ENCODE data around the gene SYNGR1.

The SYNGR1 gene

GRCh38 chr22:39431216-39431801 lies 81.5 kb downstream of the SYNGR1 start:
- H3K4me1 ChIP-seq (ENCODE audit: control insufficient read depth, insufficient read depth, low read length) = peaks cover 21% of the 10 kb centered on the region
- H3K27ac ChIP-seq (ENCODE audit: low read length) = peak overlapping the region; percentile 66
- no peaks in the 10 kb centered on the region for H3K9me3 ChIP-seq (ENCODE audit: control insufficient read depth in 2 of 2, low read length in 2 of 2)
- H3K36me3 ChIP-seq (ENCODE audit: control insufficient read depth in 2 of 2, insufficient read depth in 2 of 2, low read length in 2 of 2) = peaks cover 39 to 44% of the 10 kb centered on the region in 2 donors
- no peak overlapping the region for H3K4me3 ChIP-seq (ENCODE audit: low read length in 2 of 2)
- no peaks in the 10 kb centered on the region for H3K27me3 ChIP-seq (ENCODE audit: control insufficient read depth in 1 of 2, insufficient read depth in 2 of 2, low read length in 2 of 2)
- peak overlapping the region; percentile 38 to 42 for H3K9ac ChIP-seq (ENCODE audit: low read length in 2 of 2)

DNA sequence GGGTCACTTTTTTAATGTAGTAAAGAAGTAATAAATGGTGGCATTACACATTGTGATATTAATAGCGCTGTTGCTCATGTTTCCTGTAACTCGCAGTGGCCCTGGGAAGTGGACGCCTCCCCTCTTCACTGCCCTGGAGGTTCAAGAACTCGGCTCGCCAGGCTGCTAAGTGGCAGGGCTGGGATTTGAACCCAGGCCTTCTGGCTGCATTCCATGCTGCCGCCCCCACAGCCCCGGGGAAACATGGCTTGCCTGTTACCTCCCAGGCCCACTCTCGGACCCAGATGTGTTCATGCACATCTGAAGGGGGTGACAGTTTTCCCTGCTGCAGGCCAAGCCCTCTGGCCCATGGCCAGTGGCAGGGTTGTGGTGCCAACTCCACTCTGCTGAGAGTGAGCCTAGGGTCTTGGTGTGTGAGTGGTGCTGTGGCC lies 82.0 kb downstream of the SYNGR1 start:
- Histone ChIP-seq H3K36me3 (ENCODE audit: control insufficient read depth in 2 of 2, insufficient read depth in 2 of 2, low read length in 2 of 2) (peaks cover 34 to 38% of the 10 kb centered on the region in 2 donors), H3K9ac (ENCODE audit: low read length in 2 of 2) (peak overlapping the region in 1 of 2 donors; percentile 42), H3K9me3 (ENCODE audit: control insufficient read depth in 2 of 2, low read length in 2 of 2) (no peaks in the 10 kb centered on the region), H3K4me1 (ENCODE audit: control insufficient read depth, insufficient read depth, low read length) (peaks cover 21% of the 10 kb centered on the region), H3K27me3 (ENCODE audit: control insufficient read depth in 1 of 2, insufficient read depth in 2 of 2, low read length in 2 of 2) (no peaks in the 10 kb centered on the region), H3K27ac (ENCODE audit: low read length) (peak overlapping the region; percentile 66), H3K4me3 (ENCODE audit: low read length in 2 of 2) (no peak overlapping the region)

GRCh38 chr22:39432361-39432811 lies 82.6 kb downstream of the SYNGR1 start:
- Histone ChIP-seq H3K9me3 (ENCODE audit: control insufficient read depth in 2 of 2, low read length in 2 of 2) (no peaks in the 10 kb centered on the region), H3K4me1 (ENCODE audit: control insufficient read depth, insufficient read depth, low read length) (peaks cover 24% of the 10 kb centered on the region), H3K27me3 (ENCODE audit: control insufficient read depth in 1 of 2, insufficient read depth in 2 of 2, low read length in 2 of 2) (no peaks in the 10 kb centered on the region), H3K4me3 (ENCODE audit: low read length in 2 of 2) (no peak overlapping the region), H3K9ac (ENCODE audit: low read length in 2 of 2) (peak overlapping the region in 1 of 2 donors; percentile 42), H3K27ac (ENCODE audit: low read length) (peak overlapping the region; percentile 66), H3K36me3 (ENCODE audit: control insufficient read depth in 2 of 2, insufficient read depth in 2 of 2, low read length in 2 of 2) (peaks cover 29 to 33% of the 10 kb centered on the region in 2 donors)

GRCh38 chr22:39433476-39434242 lies 83.9 kb downstream of the SYNGR1 start:
- peaks cover 29% of the 10 kb centered on the region for H3K4me1 ChIP-seq (ENCODE audit: control insufficient read depth, insufficient read depth, low read length)
- peaks cover 0 to 3% of the 10 kb centered on the region in 2 donors for H3K27me3 ChIP-seq (ENCODE audit: control insufficient read depth in 1 of 2, insufficient read depth in 2 of 2, low read length in 2 of 2)
- no peak overlapping the region for H3K9ac ChIP-seq (ENCODE audit: low read length in 2 of 2)
- peaks cover 20 to 21% of the 10 kb centered on the region in 2 donors for H3K36me3 ChIP-seq (ENCODE audit: control insufficient read depth in 2 of 2, insufficient read depth in 2 of 2, low read length in 2 of 2)
- H3K27ac ChIP-seq (ENCODE audit: low read length) = no peak overlapping the region
- H3K9me3 ChIP-seq (ENCODE audit: control insufficient read depth in 2 of 2, low read length in 2 of 2) = no peaks in the 10 kb centered on the region
- H3K4me3 ChIP-seq (ENCODE audit: low read length in 2 of 2) = no peak overlapping the region

GRCh38 chr22:39434243-39434653 lies 84.5 kb downstream of the SYNGR1 start:
- Histone ChIP-seq H3K9ac (ENCODE audit: low read length in 2 of 2) (no peak overlapping the region), H3K27me3 (ENCODE audit: control insufficient read depth in 1 of 2, insufficient read depth in 2 of 2, low read length in 2 of 2) (peaks cover 3 to 5% of the 10 kb centered on the region in 2 donors), H3K27ac (ENCODE audit: low read length) (no peak overlapping the region), H3K9me3 (ENCODE audit: control insufficient read depth in 2 of 2, low read length in 2 of 2) (no peaks in the 10 kb centered on the region), H3K4me1 (ENCODE audit: control insufficient read depth, insufficient read depth, low read length) (peaks cover 29% of the 10 kb centered on the region), H3K4me3 (ENCODE audit: low read length in 2 of 2) (no peak overlapping the region), H3K36me3 (ENCODE audit: control insufficient read depth in 2 of 2, insufficient read depth in 2 of 2, low read length in 2 of 2) (peaks cover 16% of the 10 kb centered on the region in 2 donors)

DNA sequence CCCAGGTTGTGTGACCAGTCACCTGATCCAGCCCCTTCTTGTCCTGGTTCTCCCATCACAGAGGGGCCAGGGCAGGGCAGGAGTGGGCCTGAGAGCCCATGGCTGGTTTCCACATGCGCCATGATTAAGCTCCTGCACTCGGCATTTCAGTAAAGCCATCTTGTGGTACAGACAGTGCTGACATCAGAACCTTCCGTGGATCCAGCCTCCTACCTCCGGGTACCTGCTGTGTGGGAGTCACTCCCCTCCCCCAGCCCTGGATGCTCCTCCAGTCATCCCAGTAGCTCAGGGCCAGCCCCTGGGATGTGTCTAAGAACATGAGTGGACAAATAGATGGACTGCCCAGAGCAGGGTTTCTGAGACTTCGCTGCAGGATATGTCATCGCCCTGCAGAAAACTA lies 84.9 kb downstream of the SYNGR1 start:
- Histone ChIP-seq H3K4me1 (ENCODE audit: control insufficient read depth, insufficient read depth, low read length) (peaks cover 29% of the 10 kb centered on the region), H3K36me3 (ENCODE audit: control insufficient read depth in 2 of 2, insufficient read depth in 2 of 2, low read length in 2 of 2) (peaks cover 14 to 16% of the 10 kb centered on the region in 2 donors), H3K9ac (ENCODE audit: low read length in 2 of 2) (no peak overlapping the region), H3K27ac (ENCODE audit: low read length) (no peak overlapping the region), H3K27me3 (ENCODE audit: control insufficient read depth in 1 of 2, insufficient read depth in 2 of 2, low read length in 2 of 2) (peaks cover 6 to 10% of the 10 kb centered on the region in 2 donors), H3K9me3 (ENCODE audit: control insufficient read depth in 2 of 2, low read length in 2 of 2) (no peaks in the 10 kb centered on the region), H3K4me3 (ENCODE audit: low read length in 2 of 2) (no peak overlapping the region)

All from stomach smooth muscle (tissue), 2 donors.